HCT116 (cell line): ENCODE measurements around the gene SLC16A5. TPM values are rescaled to one million over a fixed set of nuclear protein-coding genes. Genes with fewer than 3 reads are reported as not detected.
"Not testable (repeated sequence)": the region's sequence is repeated elsewhere in the genome, so short reads cannot be mapped to it uniquely, and the experiment has no call there.

ENCODE experiments used
- ATAC-seq: fragments of 200-7000 bp; cut with Tn5 transposase; 2 replicates; pipeline ENCODE4 v1.9.1; 2020; ENCODE audit warnings: mild to moderate bottlenecking, moderate library complexity
- BruUV-seq: library from RNA; stranded (reverse); fragments of 400-500 nt; replicated peaks from 2 replicates; lab custom pipeline; 2021; lab: Mats Ljungman, UMichigan
- CTCF ChIA-PET: fragments of 300-600 bp; sonication (Branson Sonifier 250); formaldehyde crosslinking; loops from one replicate; lab custom pipeline; 2021; ENCODE audit warnings: antibody characterized with exemption; lab: Charles Lee
- POLR2A ChIA-PET: fragments of 300-600, 350-600 bp; sonication (Branson Sonifier 250); formaldehyde crosslinking; loops from one replicate; lab custom pipeline; 2021; ENCODE audit warnings: antibody characterized with exemption; lab: Charles Lee
- RAD21 ChIA-PET, 2 experiments: fragments of 300-600 bp; sonication (Branson Sonifier 250); formaldehyde crosslinking; loops; one replicate each; lab custom pipeline; 2023; ENCODE audit warnings: low total read pairs in 2 of 2; ENCODE audit not compliant: uncharacterized antibody in 2 of 2, unreplicated experiment in 2 of 2, low non-redundant PET in 1 of 2; lab: Charles Lee
- DNase-seq: peaks from one replicate; pipeline ENCODE4 v3.0.0-alpha.2; 2010; ENCODE audit warnings: low read depth, low spot score
- H2AFZ ChIP-seq: fragments of 200-600 bp; shearing (Covaris generic), sonication (generic); 2 replicates; pipeline ENCODE4 v1.6.1; 2017; ENCODE audit warnings: low read depth, mixed run types, mixed read lengths, antibody characterized with exemption, low read length; ENCODE audit not compliant: poor library complexity, severe bottlenecking
- H3K27ac ChIP-seq: 2 replicates; pipeline ENCODE4 v1.5.1; 2012; ENCODE audit warnings: low read depth, low read length
- H3K27me3 ChIP-seq: fragments of 200-600 bp; sonication (generic); 2 replicates; pipeline ENCODE4 v1.6.1; 2016; ENCODE audit warnings: mixed run types, low read length, mixed read lengths; ENCODE audit not compliant: insufficient read depth
- H3K36me3 ChIP-seq, 2 experiments: fragments of 200-500 bp in 1 of 2; fragments of 200-600 bp in 1 of 2; sonication (Bioruptor generic) in 1 of 2; sonication (generic) in 1 of 2; 2 replicates each; pipeline versions ENCODE4 v1.5.1 to v1.6.1; 2014 to 2016; ENCODE audit warnings: low read length in 2 of 2, inconsistent platforms in 1 of 2, mixed read lengths in 1 of 2, mixed run types in 1 of 2; ENCODE audit not compliant: insufficient read depth in 2 of 2, control insufficient read depth in 1 of 2
- H3K4me1 ChIP-seq, 2 experiments: fragments of 200-600 bp in 1 of 2; sonication (generic) in 1 of 2; 2 replicates each; pipeline versions ENCODE4 v1.5.1 to v1.6.1; 2012 to 2017; ENCODE audit warnings: low read length in 2 of 2, inconsistent platforms in 1 of 2, mild to moderate bottlenecking in 1 of 2, mixed read lengths in 1 of 2, mixed run types in 1 of 2, moderate library complexity in 1 of 2; ENCODE audit not compliant: insufficient read depth in 2 of 2, control insufficient read depth in 1 of 2
- H3K4me2 ChIP-seq: fragments of 200-600 bp; sonication (generic); 2 replicates; pipeline ENCODE4 v1.6.1; 2017; ENCODE audit warnings: mixed run types, low read length, mixed read lengths
- H3K4me3 ChIP-seq, 2 experiments: fragments of 200-600 bp in 1 of 2; sonication (generic) in 1 of 2; replicated peaks in 1 of 2; 2 replicates each; pipeline ENCODE4 v1.5.1; 2011 to 2016; ENCODE audit warnings: low read length in 2 of 2, control low read depth in 1 of 2, low read depth in 1 of 2, mild to moderate bottlenecking in 1 of 2, mixed read lengths in 1 of 2, mixed run types in 1 of 2
- H3K79me2 ChIP-seq: fragments of 200-600 bp; sonication (generic); 2 replicates; pipeline ENCODE4 v1.6.1; 2017; ENCODE audit warnings: mild to moderate bottlenecking, mixed run types, low read length, moderate library complexity, mixed read lengths; ENCODE audit not compliant: insufficient read depth
- H3K9ac ChIP-seq: fragments of 200-600 bp; sonication (generic); 2 replicates; pipeline ENCODE4 v1.6.1; 2016; ENCODE audit warnings: low read length, mixed read lengths
- H3K9me2 ChIP-seq: fragments of 200-600 bp; sonication (generic), shearing (Covaris generic); 2 replicates; pipeline ENCODE4 v1.6.1; 2017; ENCODE audit warnings: mixed run types, mild to moderate bottlenecking, moderate library complexity; ENCODE audit not compliant: insufficient read depth
- H3K9me3 ChIP-seq, 2 experiments: fragments of 200-500 bp in 1 of 2; fragments of 200-600 bp in 1 of 2; sonication (Bioruptor generic) in 1 of 2; sonication (generic) in 1 of 2; 2 replicates each; pipeline ENCODE4 v1.6.1; 2014 to 2017; ENCODE audit warnings: low read length in 2 of 2, mixed read lengths in 2 of 2, inconsistent platforms in 1 of 2, low read depth in 1 of 2, mild to moderate bottlenecking in 1 of 2, mixed run types in 1 of 2, moderate library complexity in 1 of 2; ENCODE audit not compliant: control insufficient read depth in 1 of 2, insufficient read depth in 1 of 2
- H4K20me1 ChIP-seq: fragments of 200-600 bp; sonication (generic), shearing (Covaris generic); 2 replicates; pipeline ENCODE4 v1.6.1; 2017; ENCODE audit warnings: mixed run types, mild to moderate bottlenecking, moderate library complexity; ENCODE audit not compliant: insufficient read depth
- TCF7L2 ChIP-seq: IDR thresholded peaks from 2 replicates; pipeline ENCODE4 v1.7.0; 2011; ENCODE audit warnings: borderline replicate concordance, inconsistent platforms; ENCODE audit not compliant: insufficient read depth, insufficient read length; ENCODE audit errors: extremely low read depth
- intact Hi-C: fragments of 100-400 bp; cut with micrococcal nuclease; formaldehyde crosslinking; loops from 2 replicates; pipeline ENCODE4 v1.10.0; 2022
- total RNA-seq: library from RNA; stranded (reverse); gene quantifications from one replicate; pipeline ENCODE4 v1.2.1, GENCODE V29; 2021; ENCODE audit not compliant: unreplicated experiment

Gene SLC16A5
- total RNA-seq, 1 experiment from 2014 or later = 79.3 TPM

DNA sequence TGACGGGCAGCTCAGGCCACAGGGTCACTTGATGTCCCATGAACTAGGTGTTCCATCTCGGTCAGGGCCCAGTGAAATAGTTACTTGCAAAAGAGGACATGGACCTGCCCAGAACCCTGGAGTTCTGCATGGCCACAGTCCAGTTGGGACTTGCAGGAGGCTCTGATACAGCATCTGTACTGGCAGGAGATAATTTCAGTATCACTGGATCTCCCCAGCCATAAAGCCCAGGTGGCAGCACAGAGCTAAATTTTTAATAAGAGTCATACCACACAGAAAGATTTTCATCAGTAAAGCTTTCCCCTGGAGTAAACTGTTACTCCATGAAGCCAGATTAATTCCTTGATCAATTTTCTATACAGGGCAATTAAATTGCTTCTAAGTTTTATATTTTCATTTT is 18.0 kb upstream of the SLC16A5 start (continued):
- no peak for TF ChIP-seq TCF7L2

DNA sequence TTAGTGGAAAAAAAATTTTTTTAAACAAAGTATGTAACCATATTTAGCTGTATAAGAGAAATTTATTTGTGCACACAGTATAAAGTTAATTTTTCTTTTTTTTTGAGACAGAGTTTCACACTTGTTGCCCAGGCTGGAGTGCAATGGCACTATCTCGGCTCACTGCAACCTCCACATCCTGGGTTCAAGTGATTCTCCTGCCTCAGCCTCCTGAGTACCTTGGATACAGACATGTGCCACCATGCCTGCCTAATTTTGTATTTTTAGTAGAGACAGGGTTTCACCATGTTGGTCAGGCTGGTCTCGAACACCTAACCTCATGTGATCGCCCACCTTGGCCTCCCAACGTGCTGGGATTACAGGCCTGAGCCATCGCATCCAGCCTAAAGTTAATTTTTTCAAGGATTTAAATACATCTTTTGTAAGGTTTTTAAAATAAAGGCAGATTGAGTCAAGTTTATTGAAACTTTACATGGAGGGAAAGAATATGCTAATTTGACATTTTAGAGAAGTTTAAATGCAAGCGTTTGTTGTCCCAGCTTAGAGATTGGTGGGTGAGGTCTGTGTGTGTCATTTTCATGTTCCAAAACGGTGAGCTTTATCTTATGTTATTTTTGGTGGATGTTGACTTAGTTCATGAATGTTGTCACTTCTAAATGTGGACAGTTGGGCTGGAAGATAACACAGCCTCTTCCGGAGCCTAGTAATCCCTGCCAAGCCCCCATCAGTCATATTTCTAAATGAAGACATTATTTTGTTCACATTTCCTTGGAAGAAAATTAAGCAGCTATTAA is 16.1 kb upstream of the SLC16A5 start:
- H3K9me2 ChIP-seq, H3K27me3 ChIP-seq, H3K36me3 ChIP-seq, H2AFZ ChIP-seq, DNase-seq, BruUV-seq, H3K4me2 ChIP-seq, H3K27ac ChIP-seq, H3K9ac ChIP-seq, H4K20me1 ChIP-seq, H3K9me3 ChIP-seq, POLR2A ChIA-PET, H3K4me3 ChIP-seq, ATAC-seq, H3K79me2 ChIP-seq, RAD21 ChIA-PET: not testable (repeated sequence)
- CTCF ChIA-PET = interaction anchor here (2.7 to 4.1 kb wide), 2 partner anchors 34 to 129 kb away, joined by 9 to 25 read pairs; no protein-coding TSS in a partner anchor
- H3K4me1 ChIP-seq = peaks cover 27% of the 10 kb centered on the region in 2 experiments
- intact Hi-C loops = loop anchor here (5.0 kb wide), 2 partner anchors 36 to 131 kb away; partner anchors contain the start of gene ARMC7

- H3K9me2 ChIP-seq, ATAC-seq, H3K36me3 ChIP-seq, H3K4me3 ChIP-seq, H3K79me2 ChIP-seq, BruUV-seq, H3K27me3 ChIP-seq, DNase-seq, H3K9ac ChIP-seq, RAD21 ChIA-PET, H3K4me2 ChIP-seq, H2AFZ ChIP-seq, H3K9me3 ChIP-seq, H4K20me1 ChIP-seq, H3K27ac ChIP-seq: not testable (repeated sequence)
- ChIA-PET POLR2A (interaction anchor here (1.6 kb wide), 1 partner anchor 15 kb away, joined by 6 read pairs; the partner anchor contains the start of gene SLC16A5), CTCF (interaction anchor here (1.0 kb wide), 1 partner anchor 33 kb away, joined by 4 read pairs; no protein-coding TSS in a partner anchor)
- H3K4me1 ChIP-seq = peaks cover 39% of the 10 kb centered on the region in 2 experiments
- intact Hi-C loops = loop anchor here (5.0 kb wide), 2 partner anchors 34 to 129 kb away; partner anchors contain the start of gene ARMC7
These were observed 14.8 kb upstream of the SLC16A5 start for GRCh38 chr17:75072909-75073308.
